Hematopoietic multipotent progenitor cell treated with erythropoietin and hydrocortisone succinate and interleukin-3 and kit ligand, for 15 days (in vitro differentiated cells): ENCODE results near the gene RNU1-4.
A peak's percentile ranks its signal among the peaks of the same experiment; 100 is the strongest.
"Not testable (repeated sequence)": the region's sequence is repeated elsewhere in the genome, so short reads cannot be mapped to it uniquely, and the experiment has no call there.

Source experiments
- DNase-seq: peaks from one replicate; pipeline ENCODE4 v3.0.0-alpha.2; 2015; ENCODE audit warnings: low spot score

Gene RNU1-4

DNA sequence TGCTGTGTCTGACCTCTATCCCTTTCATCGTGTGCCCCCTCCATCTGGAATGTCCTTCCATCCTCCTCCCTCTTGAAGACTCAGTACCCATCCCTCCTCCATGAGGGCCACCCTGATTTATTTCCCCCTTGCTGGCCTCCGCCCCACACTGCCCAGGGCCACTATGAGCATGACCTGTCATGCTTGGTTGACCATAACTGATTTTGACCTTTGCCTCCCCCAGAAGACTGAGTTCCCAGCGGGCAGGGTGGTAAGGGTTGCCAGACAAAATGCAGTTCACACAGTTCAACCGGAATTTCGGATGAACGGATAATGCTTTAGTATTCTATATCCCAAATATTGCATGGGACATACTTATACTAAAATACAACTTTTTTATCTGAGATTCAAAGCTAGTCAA lies 31.6 kb upstream of the RNU1-4 start:
- not testable (repeated sequence) for DNase-seq

DNA sequence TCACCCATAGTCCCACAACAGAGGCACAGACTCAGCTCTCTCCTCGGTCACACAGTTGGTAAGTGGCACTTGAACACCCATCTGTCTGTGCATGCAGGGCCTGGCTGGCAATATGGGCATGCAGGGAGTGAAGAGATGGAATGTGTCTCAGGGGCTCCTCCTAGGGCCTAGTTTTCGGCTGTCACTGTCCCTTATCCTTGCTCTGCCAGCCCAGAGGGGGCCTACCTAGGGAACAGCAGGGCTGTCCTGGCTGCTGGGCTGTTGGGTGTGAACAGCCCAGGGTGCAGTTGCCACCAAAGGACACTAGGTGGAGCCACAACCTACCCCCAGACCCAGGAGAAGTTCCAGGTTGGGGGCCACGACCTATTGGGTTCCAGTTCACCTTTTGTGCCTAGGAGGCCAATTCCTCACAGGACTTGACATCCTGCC lies 30.6 kb upstream of the RNU1-4 start:
- DNase-seq, result peak; percentile 27

DNA sequence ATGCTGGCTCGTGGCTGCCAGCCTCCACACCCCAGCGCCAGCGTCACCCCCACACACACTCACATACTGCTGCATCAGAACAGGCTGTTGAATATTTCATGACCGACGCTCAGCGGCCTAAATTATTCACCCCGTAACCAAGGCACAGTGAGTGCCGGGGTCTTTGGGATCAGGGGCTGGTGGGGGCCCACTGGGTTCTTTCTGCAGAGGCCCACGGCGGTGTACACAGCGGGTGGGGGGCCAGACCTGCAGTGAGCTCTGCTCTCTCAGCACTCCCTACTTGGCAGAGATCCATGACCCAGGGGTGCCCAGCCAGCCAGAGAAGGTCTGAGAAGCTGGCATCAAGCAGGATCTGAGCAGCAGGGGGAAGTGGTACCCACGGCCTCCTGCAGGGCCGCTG lies 29.7 kb upstream of the RNU1-4 start:
- not testable (repeated sequence) for DNase-seq

- not testable (repeated sequence) for DNase-seq
Measured at GRCh38 chr1:16712131-16712530, 28.2 kb upstream of the RNU1-4 start.

- DNase-seq, result not testable (repeated sequence)
Measured at GRCh38 chr1:16712582-16712981, 27.7 kb upstream of the RNU1-4 start.

- not testable (repeated sequence) for DNase-seq
Measured at GRCh38 chr1:16712984-16713383, 27.3 kb upstream of the RNU1-4 start.

DNA sequence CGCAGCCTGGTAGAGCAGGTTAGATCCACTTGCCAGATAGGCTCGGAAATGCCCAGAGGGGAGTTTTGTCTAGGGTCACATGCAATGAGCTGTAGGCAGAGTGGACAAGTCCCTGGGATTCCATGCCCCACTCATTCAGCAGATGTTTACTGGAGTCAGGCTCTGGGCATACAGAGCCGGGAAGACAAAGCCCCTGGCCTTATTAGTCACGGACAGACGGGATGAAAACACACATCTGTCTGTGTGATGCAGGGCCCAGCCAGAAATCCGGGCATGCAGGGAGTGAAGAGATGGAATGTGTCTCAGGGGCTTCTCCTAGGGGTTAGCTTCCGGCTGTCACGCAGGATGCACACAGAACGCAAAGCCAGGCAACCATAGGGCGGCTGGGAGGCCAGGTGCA lies 26.8 kb upstream of the RNU1-4 start:
- DNase-seq, result not testable (repeated sequence)

DNA sequence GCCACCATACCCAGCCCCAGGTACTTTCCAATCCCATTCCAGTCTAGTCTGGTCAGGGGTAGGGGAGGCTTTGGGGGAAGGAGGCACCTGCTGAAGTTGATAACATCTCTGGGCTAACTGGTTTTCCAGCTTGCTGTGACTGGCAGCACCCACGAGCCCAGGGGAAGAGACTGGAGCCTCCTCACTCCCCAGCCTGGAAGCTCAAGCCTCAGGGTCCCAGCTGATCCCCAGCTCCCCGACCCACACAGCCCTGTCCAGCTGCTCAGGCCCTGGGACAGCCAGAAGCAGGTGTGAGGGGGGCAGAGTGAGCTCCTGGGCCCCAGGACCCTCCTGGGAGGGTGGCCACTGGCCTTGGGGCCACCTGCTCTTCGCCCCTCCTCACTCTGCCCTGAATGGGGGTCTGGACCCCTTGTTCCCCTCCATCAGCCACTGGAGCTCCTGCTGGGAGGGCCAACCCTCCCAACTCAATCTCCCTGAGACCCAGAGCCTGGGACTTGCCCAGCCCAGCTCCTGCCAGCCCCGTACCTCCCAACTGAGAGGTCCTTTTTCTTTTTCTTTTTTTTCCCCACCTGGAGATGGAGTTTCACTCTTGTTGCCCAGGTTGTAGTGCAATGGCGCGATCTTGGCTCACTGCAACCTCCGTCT lies 23.5 kb upstream of the RNU1-4 start:
- no peak for DNase-seq

GRCh38 chr1:16717336-16718098 lies 22.8 kb upstream of the RNU1-4 start:
- no peak for DNase-seq

- not testable (repeated sequence) for DNase-seq
Measured at GRCh38 chr1:16718099-16718907, 22.0 kb upstream of the RNU1-4 start.

DNA sequence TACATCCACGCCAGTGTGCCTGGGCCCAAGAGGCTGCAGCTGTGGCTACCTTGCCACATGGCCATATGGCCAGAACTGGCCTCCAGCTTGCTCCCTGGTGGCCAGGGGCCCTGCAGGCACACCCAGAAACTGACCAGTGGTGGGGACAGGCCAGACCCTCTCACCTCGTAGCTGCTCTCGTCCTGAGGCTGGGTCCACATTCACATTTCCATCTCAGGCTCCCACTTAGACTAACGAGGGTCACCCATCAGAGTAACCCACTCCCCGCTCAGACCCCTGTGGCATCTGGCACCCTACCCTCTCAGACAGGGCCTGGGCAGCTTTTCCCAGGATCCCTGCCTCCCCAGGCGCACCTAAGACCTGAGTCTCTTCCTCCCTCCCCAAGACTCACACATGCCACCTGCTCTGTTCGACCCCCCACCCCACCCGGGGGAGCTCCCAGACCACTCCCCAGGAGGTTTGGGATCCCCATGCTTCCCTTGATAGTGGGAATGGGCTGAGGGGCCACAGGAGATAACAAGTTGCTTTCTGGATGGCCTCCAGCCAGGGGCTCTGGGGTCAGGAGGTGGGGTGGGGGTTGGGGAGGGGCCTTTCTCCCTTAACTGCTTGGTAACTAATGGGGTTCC lies 21.3 kb upstream of the RNU1-4 start:
- DNase-seq, result no peak

GRCh38 chr1:16719571-16720350 lies 20.6 kb upstream of the RNU1-4 start:
- no peak for DNase-seq

- no peak for DNase-seq
Measured at GRCh38 chr1:16720351-16721223, 19.7 kb upstream of the RNU1-4 start.

DNA sequence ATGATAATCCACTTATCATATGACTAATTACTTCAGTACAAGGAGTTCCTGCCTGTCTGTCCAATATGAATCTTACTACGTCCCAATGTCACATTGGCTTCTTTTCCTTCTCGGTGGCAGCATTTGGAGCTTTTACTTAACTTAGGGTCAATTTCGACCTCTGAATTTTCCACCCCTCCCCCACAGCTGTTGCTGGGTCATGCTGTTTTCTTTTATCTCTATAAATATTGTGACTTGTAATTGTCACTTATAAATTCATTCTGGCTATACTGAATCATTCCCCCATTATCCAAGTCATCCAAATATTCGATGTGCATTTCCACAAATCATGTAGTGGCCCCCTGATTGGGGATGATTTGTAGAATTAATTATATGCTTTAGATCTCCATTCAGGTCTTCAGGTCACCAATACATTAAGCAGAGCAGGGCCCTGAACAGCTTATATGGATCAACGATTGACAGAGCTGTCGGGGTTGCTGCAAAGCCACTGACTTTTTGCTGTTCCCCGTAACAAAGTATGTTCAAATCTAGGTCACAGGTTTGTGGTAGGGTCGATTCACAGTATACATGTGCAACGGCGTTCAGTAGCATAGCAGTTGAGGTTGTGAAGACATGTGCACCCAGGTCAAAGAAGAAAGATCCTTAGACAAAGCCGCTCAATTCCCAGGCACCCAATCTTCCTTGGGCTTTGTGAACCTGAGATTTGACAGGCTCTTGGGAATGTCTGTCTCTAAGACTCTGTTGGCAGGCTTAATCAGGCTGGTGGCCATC lies 18.3 kb upstream of the RNU1-4 start:
- DNase-seq, result no peak

DNA sequence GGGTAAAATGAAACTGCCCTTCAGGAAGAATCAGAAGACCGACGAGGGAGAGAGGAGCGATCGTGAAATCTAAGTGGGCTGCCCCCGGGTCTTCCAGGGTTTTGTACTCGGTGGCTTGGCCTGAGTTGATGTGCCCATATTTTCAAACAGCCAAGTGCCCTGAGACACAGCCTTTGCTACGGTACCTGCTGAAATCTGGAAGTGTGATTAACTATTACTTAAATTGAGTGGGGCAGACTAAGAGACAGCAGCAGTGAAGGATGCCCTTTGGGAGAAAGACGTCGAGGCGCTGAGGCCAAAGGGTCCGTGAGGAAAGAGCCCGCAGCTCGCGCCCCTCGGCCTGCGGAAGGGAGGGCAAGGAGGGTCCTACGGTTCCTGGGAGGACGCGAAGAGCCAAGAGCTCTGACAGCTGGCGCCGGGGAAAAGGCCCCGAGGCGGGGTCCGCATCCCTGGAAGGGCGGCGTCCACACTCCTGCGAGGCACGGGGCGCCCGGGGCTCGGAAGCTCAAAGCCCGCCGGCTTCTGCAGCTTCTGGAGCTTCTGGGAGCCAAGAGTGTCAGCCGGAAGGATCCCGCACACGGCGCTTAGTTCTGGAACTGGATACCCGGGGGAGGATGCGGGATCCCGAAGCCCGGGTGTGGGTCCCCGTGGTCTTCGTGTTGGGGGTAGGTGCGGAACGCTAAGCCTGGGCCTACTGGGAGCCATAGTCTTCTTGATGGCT lies 15.4 kb upstream of the RNU1-4 start:
- no peak for DNase-seq

GRCh38 chr1:16725439-16726245 lies 14.7 kb upstream of the RNU1-4 start:
- not testable (repeated sequence) for DNase-seq

DNA sequence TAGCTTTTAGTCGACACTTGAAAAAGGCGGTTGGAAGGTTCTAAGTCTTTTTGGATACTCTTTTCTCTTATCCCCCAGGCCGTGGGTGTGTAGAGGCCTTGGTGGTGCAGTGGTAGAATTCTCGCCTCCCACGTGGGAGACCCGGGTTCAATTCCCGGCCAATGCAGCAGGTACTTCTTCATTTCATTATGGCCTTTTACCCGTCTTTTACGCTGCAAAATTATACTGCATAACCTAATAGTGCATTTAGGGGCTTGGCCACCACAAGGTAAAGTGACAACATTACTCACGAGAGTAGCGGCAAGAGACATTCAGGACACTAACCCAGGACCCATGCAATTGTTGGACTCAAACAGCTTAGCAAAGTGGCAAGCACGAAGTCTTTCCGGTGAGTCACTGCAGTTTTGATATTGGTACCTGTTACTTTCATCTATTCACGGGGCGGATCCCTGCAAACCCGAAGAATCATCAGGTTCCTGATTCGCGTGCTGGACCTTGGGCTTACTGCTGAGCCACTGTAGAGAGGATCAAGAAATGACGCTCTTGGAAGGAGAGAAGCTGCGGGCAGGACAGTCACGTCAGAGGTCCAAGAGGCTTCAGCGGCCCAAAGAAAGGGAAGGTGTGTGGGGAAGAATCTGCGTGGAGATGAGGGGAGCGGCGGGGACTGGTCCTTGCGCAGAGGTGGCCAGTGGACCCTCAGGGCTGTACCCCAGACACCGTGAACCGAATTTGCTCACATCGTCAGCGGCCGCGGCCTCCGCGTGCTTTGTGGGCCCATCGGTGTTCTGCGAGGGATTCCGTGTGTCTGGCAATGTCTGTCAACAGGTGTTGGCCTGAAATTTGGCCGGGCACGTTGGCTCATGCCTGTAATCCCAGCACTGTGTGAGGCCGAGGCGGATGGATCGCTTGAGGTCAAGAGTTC lies 12.9 kb upstream of the RNU1-4 start:
- DNase-seq, result no peak
